ENCODE data around the gene SUPT4H1. TPM values are rescaled to one million over a fixed set of nuclear protein-coding genes. Genes with fewer than 3 reads are reported as not detected.

SUPT4H1 gene
- polyA plus RNA-seq, 1 donor (not counting 4 experiments of a cell fraction or from before 2014, with no cell fraction given), result 206 TPM

- DNase-seq (ENCODE audit: low read depth, low spot score) (no peak), FAIRE-seq (no peak)
- Histone ChIP-seq H2AFZ (ENCODE audit: control insufficient read depth, low read length) (no peak overlapping the region), H3K4me2 (ENCODE audit: control insufficient read depth, extremely low read depth, insufficient read depth, low read depth, low read length) (no peak overlapping the region), H3K9me1 (ENCODE audit: control insufficient read depth, extremely low read depth, insufficient read depth, low read length) (no peaks in the 10 kb centered on the region), H3K9me3 (ENCODE audit: control insufficient read depth, low read depth, low read length) (no peaks in the 10 kb centered on the region), H3K9ac (ENCODE audit: control insufficient read depth, extremely low read depth, insufficient read depth, low read length) (no peak overlapping the region), H3K27me3 (ENCODE audit: control insufficient read depth, extremely low read depth, insufficient read depth, low read length) (no peaks in the 10 kb centered on the region), H3K36me3 (ENCODE audit: control insufficient read depth in 2 of 2, extremely low read depth in 1 of 2, insufficient read depth in 2 of 2, low read length in 2 of 2) (peaks cover 5 to 8% of the 10 kb centered on the region in 2 experiments), H3K79me2 (ENCODE audit: control insufficient read depth, insufficient read depth, low read length) (peaks cover 70% of the 10 kb centered on the region), H3K4me3 (ENCODE audit: control insufficient read depth in 2 of 3, extremely low read depth in 1 of 3, insufficient read depth in 2 of 3, low read depth in 1 of 3, low read length in 3 of 3) (no peak overlapping the region), H4K20me1 (ENCODE audit: control insufficient read depth, extremely low read depth, insufficient read depth, low read length) (peaks cover 7% of the 10 kb centered on the region), H3K4me1 (ENCODE audit: control insufficient read depth, extremely low read depth, insufficient read depth, low read length) (peaks cover 50% of the 10 kb centered on the region), H3K27ac (ENCODE audit: control insufficient read depth, insufficient read depth, low read length) (no peak overlapping the region)
- dilution Hi-C loops (cut with MboI; ENCODE audit: extremely low pct_ligation_motif_present, low sequenced_read_pairs), result no loop called here
- no peak for TF ChIP-seq EZH2 (IDR thresholded peaks at IDR 0.05; ENCODE audit: low read length)
- TF ChIP-seq CTCF (optimal IDR thresholded peaks at IDR 0.05 in 1 of 3, IDR thresholded peaks at IDR 0.05 in 1 of 3, conservative IDR thresholded peaks at IDR 0.05 in 1 of 3; ENCODE audit: extremely low read depth in 1 of 3, insufficient read depth in 2 of 3, low read length in 3 of 3), result no peak
Observed at GRCh38 chr17:58396173-58396572, 44.2 kb upstream of the SUPT4H1 start.

- no peaks in the 10 kb centered on the region for H3K27me3 ChIP-seq (ENCODE audit: control insufficient read depth, extremely low read depth, insufficient read depth, low read length)
- FAIRE-seq (peak; percentile 73), DNase-seq (ENCODE audit: low read depth, low spot score) (no peak)
- H3K36me3 ChIP-seq (ENCODE audit: control insufficient read depth in 2 of 2, extremely low read depth in 1 of 2, insufficient read depth in 2 of 2, low read length in 2 of 2), result peaks cover 5 to 8% of the 10 kb centered on the region in 2 experiments
- TF ChIP-seq CTCF (optimal IDR thresholded peaks at IDR 0.05 in 1 of 3, IDR thresholded peaks at IDR 0.05 in 1 of 3, conservative IDR thresholded peaks at IDR 0.05 in 1 of 3; ENCODE audit: extremely low read depth in 1 of 3, insufficient read depth in 2 of 3, low read length in 3 of 3), result no peak
- TF ChIP-seq EZH2 (IDR thresholded peaks at IDR 0.05; ENCODE audit: low read length), result no peak
- peak overlapping the region; percentile 45 for H3K4me2 ChIP-seq (ENCODE audit: control insufficient read depth, extremely low read depth, insufficient read depth, low read depth, low read length)
- H3K27ac ChIP-seq (ENCODE audit: control insufficient read depth, insufficient read depth, low read length), result no peak overlapping the region
- H3K79me2 ChIP-seq (ENCODE audit: control insufficient read depth, insufficient read depth, low read length), result peaks cover 72% of the 10 kb centered on the region
- peaks cover 11% of the 10 kb centered on the region for H4K20me1 ChIP-seq (ENCODE audit: control insufficient read depth, extremely low read depth, insufficient read depth, low read length)
- dilution Hi-C loops (cut with MboI; ENCODE audit: extremely low pct_ligation_motif_present, low sequenced_read_pairs), result no loop called here
- peak overlapping the region in 2 of 3 experiments; percentile 14 to 20 for H3K4me3 ChIP-seq (ENCODE audit: control insufficient read depth in 2 of 3, extremely low read depth in 1 of 3, insufficient read depth in 2 of 3, low read depth in 1 of 3, low read length in 3 of 3)
- H3K4me1 ChIP-seq (ENCODE audit: control insufficient read depth, extremely low read depth, insufficient read depth, low read length), result peaks cover 39% of the 10 kb centered on the region
- H3K9me3 ChIP-seq (ENCODE audit: control insufficient read depth, low read depth, low read length), result no peaks in the 10 kb centered on the region
- H3K9me1 ChIP-seq (ENCODE audit: control insufficient read depth, extremely low read depth, insufficient read depth, low read length), result no peaks in the 10 kb centered on the region
- no peak overlapping the region for H3K9ac ChIP-seq (ENCODE audit: control insufficient read depth, extremely low read depth, insufficient read depth, low read length)
- H2AFZ ChIP-seq (ENCODE audit: control insufficient read depth, low read length), result no peak overlapping the region
Observed at GRCh38 chr17:58394534-58395223, 42.7 kb upstream of the SUPT4H1 start.
